CD1c-positive myeloid dendritic cell (primary cell): ENCODE measurements around the gene FXN.

Experiments used
- DNase-seq: peaks from one replicate; pipeline ENCODE4 v3.0.0-alpha.2; 2016; ENCODE audit errors: extremely low spot score

The FXN gene

GRCh38 chr9:69140123-69140735 is 104.7 kb downstream of the FXN start:
- DNase-seq: no peak

- no peak for DNase-seq
Measured at GRCh38 chr9:69141851-69142250, 106.3 kb downstream of the FXN start.

GRCh38 chr9:69143291-69143690 is 107.7 kb downstream of the FXN start:
- no peak for DNase-seq

DNA sequence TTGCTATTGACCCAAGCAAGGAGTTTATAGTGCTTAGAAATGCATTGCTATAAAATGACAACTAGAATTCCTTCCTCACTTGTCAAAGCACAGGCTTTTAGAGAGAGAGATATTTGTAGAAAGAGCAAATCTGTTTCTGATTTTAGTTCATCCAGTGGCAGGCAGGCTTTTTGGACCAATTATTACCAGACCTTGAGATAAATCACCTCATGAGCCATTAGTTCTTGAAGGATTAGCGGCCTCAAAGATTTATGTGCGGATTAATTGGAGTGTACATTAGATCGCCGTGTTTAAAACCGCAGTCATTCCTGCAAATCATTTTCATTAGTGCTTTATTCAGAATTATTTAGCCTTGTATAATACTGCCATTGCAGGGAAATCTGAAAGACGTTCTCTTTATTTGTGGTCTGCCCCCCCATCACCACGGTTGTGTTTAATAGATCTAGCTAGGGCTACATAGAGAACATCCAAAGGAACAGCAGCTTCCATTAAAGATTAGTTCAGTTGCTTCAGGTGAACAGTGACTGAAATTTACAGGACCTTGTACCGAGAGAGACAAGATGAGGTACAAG is 109.7 kb downstream of the FXN start:
- DNase-seq: no peak

GRCh38 chr9:69147041-69147834 is 111.7 kb downstream of the FXN start:
- no peak for DNase-seq

DNA sequence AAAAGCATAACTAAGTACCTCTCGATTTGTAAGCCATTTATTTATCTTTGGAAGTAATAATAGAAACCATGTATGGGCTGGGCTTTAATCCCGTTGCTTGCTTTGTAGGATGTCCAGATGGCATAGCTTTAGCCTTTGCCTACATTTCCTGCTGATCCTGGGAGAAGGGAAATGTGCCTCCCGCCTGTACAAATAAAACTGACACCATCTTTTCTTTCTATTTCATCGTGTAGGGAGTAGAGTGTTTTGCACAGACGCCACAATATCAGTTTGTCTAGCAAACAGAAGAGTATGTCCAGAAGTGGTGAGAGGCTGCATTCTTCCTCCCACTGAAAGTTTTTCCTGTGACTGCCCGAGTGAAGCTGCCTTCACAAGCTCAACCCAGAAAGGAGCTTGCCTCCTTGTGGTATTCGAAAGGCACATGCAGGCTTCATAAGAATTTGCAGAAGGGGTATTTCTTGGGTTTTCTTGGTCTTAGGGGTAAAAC is 113.8 kb downstream of the FXN start:
- no peak for DNase-seq
